H1 (cell line): ENCODE measurements around the gene CTBP2. TPM values are rescaled to one million over a fixed set of nuclear protein-coding genes. Genes with fewer than 3 reads are reported as not detected.

Source experiments
- FOSL1 ChIP-seq: IDR thresholded peaks from 2 replicates; pipeline ENCODE4 v1.6.1; 2011; ENCODE audit warnings: mild to moderate bottlenecking, low read depth, low read length, moderate library complexity; ENCODE audit not compliant: insufficient read depth
- HDAC6 ChIP-seq: IDR thresholded peaks from one replicate; pipeline ENCODE4 v1.7.1; 2012; ENCODE audit warnings: low read depth, mild to moderate bottlenecking, inconsistent platforms, low read length, moderate library complexity
- TCF12 ChIP-seq: IDR thresholded peaks from 2 replicates; pipeline ENCODE4 v1.6.1; 2011; ENCODE audit warnings: low read depth, mild to moderate bottlenecking, low read length
- ZNF274 ChIP-seq: IDR thresholded peaks from 2 replicates; pipeline ENCODE4 v1.7.0; 2012; ENCODE audit warnings: low read length, borderline replicate concordance; ENCODE audit errors: extremely low read depth
- polyA plus RNA-seq, 7 experiments: library from polyadenylated mRNA; depleted of rRNA in 3 of 7; stranded (reverse) in 5 of 7; unstranded in 2 of 7; fragments of >200 nt in 5 of 7; fragments of 200-250 nt in 2 of 7; gene quantifications; 1 replicate in 5 of 7; 2 replicates in 1 of 7; 4 replicates in 1 of 7; pipeline versions ENCODE4 v1.2.1 to v1.2.3, GENCODE V29; 2011 to 2013; ENCODE audit warnings: missing spikeins in 2 of 7, mixed read lengths in 2 of 7
- total RNA-seq: library from RNA; stranded (reverse); fragmentation: NEBNext Ultra II Directional; extraction: Animal tissue kit (Norgen Biotek cat#: 25700); gene quantifications from 2 replicates; pipeline ENCODE4 v1.2.1, GENCODE V29; 2021

Gene CTBP2
- total and polyA plus RNA-seq, 2 of the 8 experiments (the other 6 are each of a cell fraction or from before 2014, with no cell fraction given): 208 to 221 TPM

DNA sequence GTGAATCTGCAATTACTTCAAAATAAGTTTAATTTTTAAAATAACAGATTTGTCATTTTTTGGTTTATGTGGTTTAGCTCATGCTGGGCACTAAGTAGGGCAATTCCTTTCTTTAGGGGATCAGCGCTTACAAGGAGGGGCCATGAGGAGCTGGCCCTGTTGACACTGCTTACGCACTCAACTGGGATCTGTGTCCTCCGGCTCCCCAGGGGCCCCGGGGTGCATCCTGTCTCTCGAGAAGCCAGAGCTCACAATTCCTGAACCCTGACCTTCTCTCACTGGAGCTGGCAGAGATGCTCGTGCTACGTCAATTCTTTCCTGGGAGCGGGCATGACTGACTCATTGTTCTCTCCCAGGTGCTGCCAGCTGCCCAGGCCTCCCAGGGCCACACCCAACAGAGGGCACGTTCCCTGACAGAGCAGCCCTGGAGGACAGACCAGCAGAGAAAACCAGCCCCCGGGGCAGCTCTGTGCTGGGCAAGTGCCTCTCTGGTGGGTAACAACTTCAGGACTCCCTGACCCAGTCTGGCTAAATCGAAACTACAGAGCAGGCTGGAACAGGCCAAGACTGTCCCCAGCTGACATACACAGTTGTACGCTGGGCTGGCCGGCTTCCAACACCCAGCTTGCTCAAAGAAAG lies 36.8 kb downstream of the CTBP2 start (continued):
- TF ChIP-seq FOSL1 (no peak), ZNF274 (no peak), TCF12 (no peak), HDAC6 (no peak)
